IPS DF 6.9 (cell line): ENCODE measurements around the gene RANBP2.
A peak's percentile ranks its signal among the peaks of the same experiment; 100 is the strongest.
"Not testable (repeated sequence)": the region's sequence is repeated elsewhere in the genome, so short reads cannot be mapped to it uniquely, and the experiment has no call there.

ENCODE experiments used
- DNase-seq: peaks from one replicate; pipeline ENCODE4 v3.0.0-alpha.2; 2013; ENCODE audit warnings: low read depth, low spot score
- H3K27ac ChIP-seq: one replicate; pipeline ENCODE4 v1.5.1; 2013; ENCODE audit warnings: low read length, control low read depth
- H3K27me3 ChIP-seq: 2 replicates; pipeline ENCODE4 v1.6.1; 2013; ENCODE audit warnings: mild to moderate bottlenecking, low read length; ENCODE audit not compliant: control insufficient read depth, insufficient read depth
- H3K36me3 ChIP-seq: 2 replicates; pipeline ENCODE4 v1.6.1; 2013; ENCODE audit warnings: low read length; ENCODE audit not compliant: control insufficient read depth, insufficient read depth
- H3K4me1 ChIP-seq: 2 replicates; pipeline ENCODE4 v1.6.1; 2013; ENCODE audit warnings: low read length; ENCODE audit not compliant: control insufficient read depth, insufficient read depth
- H3K4me3 ChIP-seq: 2 replicates; pipeline ENCODE4 v1.5.1; 2013; ENCODE audit warnings: mild to moderate bottlenecking, low read length
- H3K9me3 ChIP-seq: 2 replicates; pipeline ENCODE4 v1.6.1; 2013; ENCODE audit warnings: low read length, inconsistent platforms; ENCODE audit not compliant: control insufficient read depth, insufficient read depth
- WGBS: extraction: QIAGEN DNeasy Blood & Tissue Kit; methylation state at CpG from one replicate; pipeline ENCODE4 v1.1.7; 2013; ENCODE audit warnings: mixed read lengths, missing lambda C conversion rate; ENCODE audit not compliant: insufficient read length, insufficient coverage; 5-methylcytosine and 5-hydroxymethylcytosine counted together

Gene RANBP2

DNA sequence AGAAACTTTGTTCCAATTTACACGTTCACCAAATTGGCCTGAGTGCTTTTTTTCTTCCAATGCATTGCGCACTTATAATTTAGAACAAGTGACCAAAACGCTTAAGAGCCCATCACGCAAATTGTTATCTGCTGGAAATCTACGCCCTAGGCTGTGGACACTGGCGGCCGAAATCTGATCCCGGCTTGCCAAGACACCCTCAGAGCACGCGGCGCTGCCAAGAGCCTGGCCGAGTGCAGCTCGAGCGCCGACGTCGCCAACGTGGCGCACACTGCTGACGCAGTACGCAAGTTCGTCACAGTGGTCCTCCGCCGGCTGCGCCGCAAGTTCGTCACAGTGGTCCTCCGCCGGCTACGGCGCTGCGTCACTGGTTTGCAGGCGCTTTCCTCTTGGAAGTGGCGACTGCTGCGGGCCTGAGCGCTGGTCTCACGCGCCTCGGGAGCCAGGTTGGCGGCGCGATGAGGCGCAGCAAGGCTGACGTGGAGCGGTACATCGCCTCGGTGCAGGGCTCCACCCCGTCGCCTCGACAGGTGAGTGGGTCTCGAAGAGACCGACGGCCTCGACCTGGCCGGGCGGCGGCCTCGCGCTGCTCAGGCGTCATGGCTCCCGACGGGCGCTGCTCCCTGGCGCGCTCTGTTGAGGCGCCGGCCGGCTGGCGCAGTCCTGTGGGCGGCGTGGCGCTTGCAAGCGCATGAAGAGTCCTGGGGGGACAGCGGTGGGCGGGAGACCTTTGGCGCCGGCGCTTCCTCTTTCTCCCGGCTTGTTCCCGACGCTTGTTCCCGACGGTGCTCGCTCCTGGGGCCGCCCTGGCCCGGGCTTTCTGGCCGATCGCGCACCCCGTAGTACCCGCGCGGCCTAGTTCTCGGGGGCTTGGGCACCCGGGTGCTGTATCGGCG, at the start of gene RANBP2:
RANBP2 (plus strand) TSS at position 334 of the 896 bp plus-strand sequence; CDS start at position 459, 125 bp downstream.
- H3K27me3 ChIP-seq: no peaks in the 10 kb centered on the region
- no peaks in the 10 kb centered on the region for H3K4me1 ChIP-seq
- no CpG with 5 or more reads among the region's 97 CpGs for WGBS

DNA sequence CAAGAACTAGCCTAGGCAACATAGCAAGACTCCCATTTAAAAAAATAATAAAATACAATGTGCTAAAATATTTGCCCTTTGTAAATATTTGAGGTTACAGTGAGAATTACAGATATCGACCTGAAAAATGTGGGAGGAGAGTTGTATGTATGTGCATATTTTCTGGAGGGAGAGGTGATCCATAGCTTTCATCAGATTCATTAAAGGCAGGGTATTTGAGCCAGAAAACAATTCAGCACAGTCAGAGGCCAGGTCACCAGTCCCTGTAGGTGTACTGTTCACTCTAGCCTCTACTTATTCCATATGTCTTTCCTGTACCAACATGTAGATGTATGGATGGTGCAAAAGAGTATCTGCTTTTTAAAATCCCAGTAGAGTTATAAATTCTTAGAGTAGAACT, 49.0 kb upstream of the RANBP2 start:
- not testable (repeated sequence) for H3K4me3 ChIP-seq, H3K27ac ChIP-seq, H3K4me1 ChIP-seq, DNase-seq, H3K27me3 ChIP-seq, H3K9me3 ChIP-seq, H3K36me3 ChIP-seq
- no CpG with 5 or more reads among the region's 1 CpG for WGBS

More for the DNA sequence above, at the start of gene RANBP2:
- no peaks in the 10 kb centered on the region for H3K36me3 ChIP-seq
- peak; percentile 98 for DNase-seq
- no peak within 1 kb of the TSS for H3K27ac ChIP-seq
- peak within 1 kb of the TSS; percentile 70 for H3K4me3 ChIP-seq
- H3K9me3 ChIP-seq: no peaks in the 10 kb centered on the region

DNA sequence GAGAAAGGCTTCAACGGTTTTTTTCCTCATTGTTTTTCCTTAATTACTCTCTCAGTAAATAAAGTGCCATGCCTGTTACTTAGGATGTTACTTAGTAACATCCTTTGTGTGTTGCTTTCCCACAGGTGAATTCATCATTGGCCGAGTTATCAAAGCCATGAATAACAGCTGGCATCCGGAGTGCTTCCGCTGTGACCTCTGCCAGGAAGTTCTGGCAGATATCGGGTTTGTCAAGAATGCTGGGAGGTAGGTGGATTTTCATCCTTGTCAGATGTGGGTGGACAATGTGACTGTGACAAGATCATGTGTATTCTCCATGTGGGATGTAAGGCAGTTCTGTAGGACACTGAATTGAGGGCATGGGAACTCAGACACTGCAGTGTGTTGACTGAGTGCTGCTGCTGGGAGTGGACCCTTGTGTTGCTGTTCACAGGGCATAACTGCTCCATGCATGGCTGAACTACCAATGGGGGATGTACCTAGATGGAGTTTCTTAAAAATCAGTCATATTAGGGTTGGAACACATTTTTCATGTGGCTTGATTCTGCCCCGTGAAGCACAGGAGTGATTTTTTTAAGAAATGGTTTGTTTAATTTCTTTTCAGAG, 47.0 kb upstream of the RANBP2 start:
- H3K27me3 ChIP-seq, DNase-seq, H3K36me3 ChIP-seq, H3K27ac ChIP-seq, H3K4me1 ChIP-seq, H3K4me3 ChIP-seq, H3K9me3 ChIP-seq: not testable (repeated sequence)
- whole genome bisulfite sequencing: no CpG with 5 or more reads among the region's 6 CpGs

DNA sequence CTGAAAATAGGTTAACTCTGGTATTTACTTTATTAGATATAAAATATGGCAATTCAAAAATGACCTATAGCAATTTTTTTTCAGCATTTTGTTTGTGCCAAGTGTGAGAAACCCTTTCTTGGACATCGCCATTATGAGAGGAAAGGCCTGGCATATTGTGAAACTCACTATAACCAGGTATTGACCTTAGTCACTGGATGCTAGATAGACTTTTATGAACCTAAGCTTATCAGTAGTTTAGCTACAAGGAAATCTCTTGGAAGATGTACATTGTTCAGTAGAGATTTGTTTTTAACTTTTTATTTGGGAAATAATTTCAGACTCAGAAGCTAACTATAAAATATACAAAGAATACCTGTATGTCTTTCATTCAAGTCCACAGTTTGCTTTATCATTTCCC, 42.8 kb upstream of the RANBP2 start:
- no CpG with 5 or more reads among the region's 1 CpG for WGBS
- H3K27ac ChIP-seq, H3K4me3 ChIP-seq, H3K9me3 ChIP-seq, H3K4me1 ChIP-seq, H3K27me3 ChIP-seq, H3K36me3 ChIP-seq, DNase-seq: not testable (repeated sequence)

DNA sequence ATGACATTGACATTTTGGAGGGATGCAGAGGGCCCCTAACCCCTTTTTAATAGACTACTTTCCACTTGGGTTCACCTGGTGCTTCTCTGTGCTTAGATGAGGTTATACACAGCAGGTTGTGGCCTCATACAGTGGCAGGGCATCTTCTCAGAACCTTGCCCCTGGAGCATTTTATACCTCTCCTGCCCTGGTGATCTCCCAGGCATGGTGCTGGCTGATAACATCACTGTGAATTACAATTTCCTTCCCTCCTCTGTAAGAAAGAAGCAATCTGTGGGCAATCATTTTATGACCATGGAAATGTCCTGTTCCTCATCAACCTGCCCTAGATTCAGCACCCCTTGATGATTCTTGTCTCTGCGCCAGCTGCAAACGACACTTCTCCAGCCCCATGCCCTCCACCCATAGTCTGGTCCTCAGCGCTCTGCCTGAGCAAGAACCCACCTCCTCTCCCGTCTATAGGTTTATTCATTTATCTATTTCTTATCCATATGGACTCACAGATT, 42.0 kb upstream of the RANBP2 start:
- not testable (repeated sequence) for H3K4me3 ChIP-seq, H3K4me1 ChIP-seq, H3K27me3 ChIP-seq, H3K36me3 ChIP-seq, DNase-seq, H3K9me3 ChIP-seq, H3K27ac ChIP-seq
- no CpG with 5 or more reads among the region's 4 CpGs for WGBS

DNA sequence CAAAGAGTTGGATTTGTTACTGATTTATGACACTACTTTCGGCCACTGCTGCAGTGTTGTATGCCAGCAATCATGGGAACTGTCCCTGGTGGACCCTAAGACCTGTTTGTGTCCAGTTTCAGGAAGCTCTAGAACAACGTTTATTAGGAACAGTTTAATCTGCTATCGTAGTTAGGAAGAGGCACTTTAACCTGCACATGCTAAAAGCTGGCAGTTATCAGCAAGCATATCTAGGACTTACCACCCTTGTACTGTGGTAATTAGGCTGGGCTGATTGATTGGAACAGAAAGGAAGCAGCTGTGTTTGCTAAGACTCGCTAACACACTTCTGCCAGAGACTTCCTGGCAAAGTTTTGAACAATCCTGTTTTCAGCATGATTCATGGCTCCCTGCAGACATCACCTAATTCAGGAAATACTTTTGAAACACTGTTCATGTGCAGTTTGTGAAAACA, 41.1 kb upstream of the RANBP2 start:
- WGBS: no CpG with 5 or more reads among the region's 4 CpGs
- not testable (repeated sequence) for DNase-seq, H3K4me1 ChIP-seq, H3K27ac ChIP-seq, H3K9me3 ChIP-seq, H3K36me3 ChIP-seq, H3K27me3 ChIP-seq, H3K4me3 ChIP-seq

DNA sequence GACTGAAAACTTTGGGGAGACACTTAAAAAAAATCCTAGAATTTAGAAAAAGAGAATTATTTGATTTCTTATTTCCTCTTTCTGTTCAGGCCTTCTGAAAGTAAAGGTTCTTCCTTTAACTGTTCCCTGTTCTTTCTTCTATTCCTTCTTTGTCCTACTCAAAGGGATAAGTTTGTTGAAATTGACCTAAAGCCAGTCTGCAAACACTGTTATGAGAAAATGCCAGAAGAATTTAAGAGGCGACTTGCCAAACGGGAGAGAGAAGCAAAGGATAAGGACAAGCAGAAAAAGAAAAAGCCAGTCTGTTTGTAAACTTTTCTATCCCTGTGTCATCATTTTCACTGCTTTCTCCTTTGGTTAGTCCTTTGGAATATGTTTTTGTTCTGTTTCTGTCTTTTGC, 38.5 kb upstream of the RANBP2 start:
- H3K27ac ChIP-seq, H3K9me3 ChIP-seq, H3K4me1 ChIP-seq, H3K27me3 ChIP-seq, H3K36me3 ChIP-seq, DNase-seq, H3K4me3 ChIP-seq: not testable (repeated sequence)
- WGBS: no CpG with 5 or more reads among the region's 2 CpGs

DNA sequence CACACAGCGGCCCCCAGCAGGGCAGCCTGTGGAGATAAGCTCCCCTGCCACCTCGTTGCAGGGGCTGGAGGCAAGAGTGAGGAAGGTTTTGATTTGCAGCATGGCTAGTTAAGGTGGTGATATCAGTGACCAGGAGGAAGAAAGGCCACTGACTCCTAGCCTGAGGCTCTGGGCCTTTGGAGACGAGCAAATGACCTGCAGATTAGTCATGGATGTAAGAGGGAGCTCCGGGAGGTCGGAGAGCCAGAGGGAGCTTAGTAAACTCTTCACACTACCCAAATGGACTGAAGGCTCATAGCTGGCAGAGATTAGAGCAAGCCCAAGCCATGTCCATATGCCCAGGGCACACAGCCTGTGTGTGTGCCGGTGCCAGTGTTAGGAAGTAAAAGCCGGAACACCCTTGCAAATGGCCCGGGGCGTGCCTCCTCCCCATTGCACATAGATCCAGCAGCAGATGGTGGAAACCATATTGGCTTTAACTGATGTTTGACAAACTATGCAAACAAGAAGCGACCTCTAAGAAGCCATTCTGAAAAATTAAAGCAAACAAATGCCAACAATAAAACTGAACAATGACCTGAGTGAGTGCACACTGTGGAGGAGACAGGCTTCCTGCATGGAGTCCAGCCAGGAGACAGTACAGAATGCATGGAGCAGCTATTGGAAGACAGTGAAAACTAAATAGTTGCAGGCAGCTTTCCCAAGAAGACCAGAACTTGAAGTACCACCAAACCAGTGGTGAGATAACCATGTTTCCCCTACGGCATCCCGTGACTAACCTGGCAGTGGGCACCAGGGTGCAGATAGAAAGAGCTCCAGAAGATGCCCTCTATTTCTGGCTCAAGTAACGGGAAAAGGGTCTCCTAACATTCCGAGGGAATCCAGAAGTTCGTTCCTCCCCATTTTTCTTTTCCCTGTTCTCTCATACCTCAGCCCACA, 30.2 kb upstream of the RANBP2 start:
- H3K27me3 ChIP-seq, H3K4me3 ChIP-seq, H3K36me3 ChIP-seq, H3K27ac ChIP-seq, H3K9me3 ChIP-seq, DNase-seq, H3K4me1 ChIP-seq: not testable (repeated sequence)
- no CpG with 5 or more reads among the region's 15 CpGs for WGBS

DNA sequence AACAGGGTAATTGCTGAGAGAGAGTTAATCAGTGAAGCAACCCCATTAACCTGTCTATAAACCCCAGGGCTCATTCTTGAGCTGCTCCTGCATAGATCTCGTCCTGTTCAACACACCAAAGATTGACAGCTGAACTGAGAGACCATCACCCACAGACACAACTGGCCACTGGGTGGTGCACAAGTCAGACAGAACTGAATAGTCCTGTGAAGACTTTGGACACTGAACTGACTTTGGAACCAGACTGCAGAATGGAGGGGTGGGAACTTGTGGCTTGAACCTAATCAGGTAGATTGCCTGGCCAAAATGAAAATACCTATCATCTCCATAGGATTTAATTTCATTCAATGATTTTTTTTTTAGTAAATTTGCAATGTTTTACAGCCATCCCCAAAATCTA, 29.3 kb upstream of the RANBP2 start:
- not testable (repeated sequence) for H3K9me3 ChIP-seq, H3K36me3 ChIP-seq, DNase-seq, H3K27me3 ChIP-seq, H3K4me1 ChIP-seq, H3K27ac ChIP-seq, H3K4me3 ChIP-seq
- no CpG with 5 or more reads among the region's 1 CpG for WGBS

DNA sequence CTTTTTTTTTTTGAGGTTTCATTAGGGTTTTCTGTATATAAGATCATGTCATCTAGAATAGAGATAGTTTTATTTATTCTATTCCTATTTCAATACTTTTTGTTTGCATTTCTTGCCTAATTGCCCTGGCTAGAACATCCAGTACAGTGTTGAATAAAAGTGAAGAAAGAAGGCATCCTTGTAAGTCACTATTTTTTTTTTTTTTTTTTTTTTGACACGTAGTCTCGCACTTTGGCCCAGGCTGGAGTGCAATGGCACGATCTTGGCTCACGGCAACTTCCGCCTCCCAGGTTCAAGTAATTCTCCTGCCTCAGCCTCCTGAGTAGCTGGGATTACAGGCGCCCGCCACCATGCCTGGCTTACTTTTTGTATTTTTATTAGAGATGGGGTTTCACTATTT, 27.8 kb upstream of the RANBP2 start:
- no CpG with 5 or more reads among the region's 7 CpGs for WGBS
- DNase-seq: no peak
- Histone ChIP-seq H3K4me3 (no peak overlapping the region), H3K36me3 (no peaks in the 10 kb centered on the region), H3K4me1 (no peaks in the 10 kb centered on the region), H3K9me3 (no peaks in the 10 kb centered on the region), H3K27me3 (no peaks in the 10 kb centered on the region), H3K27ac (no peak overlapping the region)
